Endothelial cell of umbilical vein (primary cell): ENCODE measurements around the gene RAD51B. TPM values are rescaled to one million over a fixed set of nuclear protein-coding genes. Genes with fewer than 3 reads are reported as not detected.

Experiments
- BruUV-seq: library from RNA; stranded (reverse); fragments of 400-500 nt; replicated peaks from 2 replicates; lab custom pipeline; 2021; lab: Mats Ljungman, UMichigan
- CTCF ChIA-PET: fragments of 300-600, 350-600 bp; sonication (Branson Sonifier 250); formaldehyde crosslinking; loops from one replicate; lab custom pipeline; 2021; ENCODE audit warnings: antibody characterized with exemption, inconsistent platforms; lab: Charles Lee
- POLR2A ChIA-PET: fragments of 300-600, 350-600 bp; sonication (Branson Sonifier 250); formaldehyde crosslinking; loops from one replicate; lab custom pipeline; 2021; ENCODE audit warnings: antibody characterized with exemption, inconsistent platforms; lab: Charles Lee
- DNase-seq: peaks from one replicate; pipeline ENCODE4 v3.0.0-alpha.2; 2011; ENCODE audit warnings: low read depth, low spot score
- FAIRE-seq: peaks from 2 replicates; lab custom pipeline; 2011; peaks lifted over from hg19 to GRCh38; lab: Jason Lieb, UNC
- H2AFZ ChIP-seq: 2 replicates; pipeline ENCODE4 v1.6.0; 2012; ENCODE audit warnings: low read depth, low read length, control low read depth, inconsistent platforms
- H3K27ac ChIP-seq: 2 replicates; pipeline ENCODE4 v1.5.1; 2011; ENCODE audit warnings: low read depth, mild to moderate bottlenecking, control low read depth, low read length, moderate library complexity; ENCODE audit not compliant: insufficient read depth
- H3K27me3 ChIP-seq, 2 experiments: 2 replicates each; pipeline versions ENCODE4 v1.6.0 to v1.6.1; 2011; ENCODE audit warnings: low read length in 2 of 2, mixed read lengths in 1 of 2; ENCODE audit not compliant: control insufficient read depth in 2 of 2, insufficient read depth in 2 of 2
- H3K36me3 ChIP-seq, 2 experiments: 2 replicates in 1 of 2; 3 replicates in 1 of 2; pipeline ENCODE4 v1.5.1; 2011; ENCODE audit warnings: low read length in 2 of 2, mild to moderate bottlenecking in 1 of 2, moderate library complexity in 1 of 2; ENCODE audit not compliant: control insufficient read depth in 2 of 2, insufficient read depth in 2 of 2; ENCODE audit errors: extremely low read depth in 1 of 2
- H3K4me1 ChIP-seq: 3 replicates; pipeline ENCODE4 v1.5.1; 2011; ENCODE audit warnings: mild to moderate bottlenecking, low read length; ENCODE audit not compliant: control insufficient read depth, insufficient read depth; ENCODE audit errors: extremely low read depth
- H3K4me2 ChIP-seq: 2 replicates; pipeline ENCODE4 v1.6.1; 2011; ENCODE audit warnings: low read length, control low read depth, mixed read lengths; ENCODE audit not compliant: insufficient read depth
- H3K4me3 ChIP-seq, 3 experiments: fragments of 200-600 bp in 1 of 3; sonication (generic), shearing (Covaris generic) in 1 of 3; replicated peaks in 1 of 3; 2 replicates each; pipeline ENCODE4 v1.5.1; 2011 to 2016; ENCODE audit warnings: control low read depth in 3 of 3, low read length in 3 of 3, mild to moderate bottlenecking in 2 of 3, inconsistent platforms in 1 of 3, low read depth in 1 of 3, moderate library complexity in 1 of 3; ENCODE audit not compliant: insufficient read depth in 1 of 3
- H3K79me2 ChIP-seq: 2 replicates; pipeline ENCODE4 v1.6.0; 2012; ENCODE audit warnings: low read length, inconsistent platforms; ENCODE audit not compliant: control insufficient read depth, insufficient read depth
- H3K9ac ChIP-seq: replicated peaks from 2 replicates; pipeline ENCODE3; 2011; ENCODE audit warnings: low read length, control low read depth; ENCODE audit not compliant: insufficient read depth; ENCODE audit errors: extremely low read depth
- H3K9me1 ChIP-seq: replicated peaks from 3 replicates; pipeline ENCODE4 v1.6.0; 2011; ENCODE audit warnings: mild to moderate bottlenecking, low read length; ENCODE audit not compliant: control insufficient read depth, insufficient read depth; ENCODE audit errors: extremely low read depth
- H3K9me3 ChIP-seq: replicated peaks from 2 replicates; pipeline ENCODE4 v1.5.1; 2012; ENCODE audit warnings: low read length, inconsistent platforms; ENCODE audit not compliant: control insufficient read depth, insufficient read depth
- H4K20me1 ChIP-seq: replicated peaks from 2 replicates; pipeline ENCODE3; 2011; ENCODE audit warnings: mild to moderate bottlenecking, low read length; ENCODE audit not compliant: control insufficient read depth, insufficient read depth; ENCODE audit errors: extremely low read depth
- CTCF ChIP-seq, 2 donors: IDR thresholded peaks; 1 replicate in 1 of 2; 2 replicates in 1 of 2; pipeline ENCODE4 v1.5.1; 2011; ENCODE audit warnings: low read length in 2 of 2, mild to moderate bottlenecking in 2 of 2, moderate library complexity in 2 of 2, control low read depth in 1 of 2, inconsistent platforms in 1 of 2, low read depth in 1 of 2; ENCODE audit not compliant: insufficient read depth in 1 of 2; ENCODE audit errors: extremely low read depth in 1 of 2
- EZH2 ChIP-seq: IDR thresholded peaks from 2 replicates; pipeline ENCODE4 v1.6.1; 2012; ENCODE audit warnings: borderline replicate concordance, low read depth, mild to moderate bottlenecking, moderate library complexity, low read length, inconsistent platforms; ENCODE audit not compliant: severe bottlenecking
- FOS ChIP-seq: IDR thresholded peaks from 2 replicates; pipeline ENCODE4 v1.6.1; 2011; ENCODE audit warnings: mild to moderate bottlenecking, low read length, moderate library complexity, borderline replicate concordance; ENCODE audit not compliant: insufficient read depth
- GATA2 ChIP-seq: IDR thresholded peaks from 2 replicates; pipeline ENCODE4 v1.7.0; 2011; ENCODE audit warnings: low read depth, mild to moderate bottlenecking, moderate library complexity, mixed read lengths, low read length; ENCODE audit not compliant: insufficient read length, insufficient read depth
- JUN ChIP-seq: IDR thresholded peaks from 2 replicates; pipeline ENCODE4 v1.6.1; 2011; ENCODE audit warnings: borderline replicate concordance, low read depth; ENCODE audit not compliant: insufficient read length, insufficient read depth
- MAX ChIP-seq: IDR thresholded peaks from 2 replicates; pipeline ENCODE4 v1.6.1; 2011; ENCODE audit not compliant: insufficient read depth, insufficient read length
- MYC ChIP-seq: IDR thresholded peaks from one replicate; pipeline ENCODE4 v1.6.1; 2011; ENCODE audit warnings: mild to moderate bottlenecking, low read depth, low read length
- POLR2A ChIP-seq: IDR thresholded peaks from 2 replicates; pipeline ENCODE4 v1.6.1; 2012; ENCODE audit warnings: low read depth, mild to moderate bottlenecking, control low read depth, low read length
- POLR2AphosphoS5 ChIP-seq: IDR thresholded peaks from 2 replicates; pipeline ENCODE4 v1.6.1; 2012; ENCODE audit warnings: low read depth, mild to moderate bottlenecking, control low read depth, low read length, moderate library complexity; ENCODE audit not compliant: insufficient read depth
- dilution Hi-C: fragments of 300-500 bp; cut with MboI; formaldehyde crosslinking; loops from one replicate; pipeline ENCODE4 v1.15.0; 2019; ENCODE audit warnings: low sequenced_read_pairs; ENCODE audit not compliant: extremely low pct_ligation_motif_present
- intact Hi-C: fragments of 100-400 bp; cut with micrococcal nuclease; formaldehyde crosslinking; loops from one replicate; pipeline ENCODE4 v1.10.0; 2022
- polyA plus RNA-seq, 4 experiments: library from polyadenylated mRNA; depleted of rRNA in 3 of 4; stranded (reverse) in 3 of 4; unstranded in 1 of 4; fragments of >200 nt; gene quantifications; 2 replicates each; pipeline versions ENCODE4 v1.2.1 to v1.2.3, GENCODE V29; 2011 to 2012; ENCODE audit warnings: missing spikeins in 1 of 4
- total RNA-seq: library from RNA; stranded (reverse); gene quantifications from 2 replicates; pipeline ENCODE4 v1.2.3, GENCODE V29; 2021

RAD51B gene
- total and polyA plus RNA-seq, 2 donors (not counting 3 experiments of a cell fraction or from before 2014, with no cell fraction given): 3.9 to 19.0 TPM

- dilution Hi-C loops: no loop called here
- CTCF ChIA-PET: interaction anchor here (1.2 kb wide), 1 partner anchor 32 kb away, joined by 6 read pairs; no protein-coding TSS in a partner anchor
- BruUV-seq: no TSS peak
Measured at GRCh38 chr14:68730811-68731425, 911.3 kb downstream of the RAD51B start.

More at GRCh38 chr14:68730811-68731425, 911.3 kb downstream of the RAD51B start:
- DNase-seq (no peak), FAIRE-seq (no peak)
- H4K20me1 ChIP-seq: no peaks in the 10 kb centered on the region
- no peak overlapping the region for H3K27ac ChIP-seq
- no peaks in the 10 kb centered on the region for H3K79me2 ChIP-seq
- TF ChIP-seq CTCF (IDR thresholded peaks at IDR 0.05; ENCODE audit: extremely low read depth in 1 of 2, insufficient read depth in 1 of 2, low read depth in 1 of 2, low read length in 2 of 2): no peak
- TF ChIP-seq POLR2A: no peak
- TF ChIP-seq JUN: no peak
- TF ChIP-seq MYC: no peak
- no peak for TF ChIP-seq FOS
- no peak for TF ChIP-seq GATA2
- TF ChIP-seq MAX: no peak
- TF ChIP-seq EZH2: no peak
- no peak for TF ChIP-seq POLR2AphosphoS5
- H3K9me1 ChIP-seq: no peaks in the 10 kb centered on the region
- intact Hi-C loops: no loop called here
- POLR2A ChIA-PET: no interaction called here
- no peak overlapping the region for H3K9ac ChIP-seq
- H3K4me3 ChIP-seq: no peak overlapping the region
- H2AFZ ChIP-seq: no peak overlapping the region
- peaks cover 27% of the 10 kb centered on the region for H3K4me1 ChIP-seq
- no peaks in the 10 kb centered on the region for H3K36me3 ChIP-seq
- H3K27me3 ChIP-seq: no peaks in the 10 kb centered on the region
- no peak overlapping the region for H3K4me2 ChIP-seq
- H3K9me3 ChIP-seq: no peaks in the 10 kb centered on the region
